ENCODE measurements around the gene GRID1. TPM values are rescaled to one million over a fixed set of nuclear protein-coding genes. Genes with fewer than 3 reads are reported as not detected.

Gene GRID1
- total RNA-seq, 1 experiment from 2014 or later, result not detected

DNA sequence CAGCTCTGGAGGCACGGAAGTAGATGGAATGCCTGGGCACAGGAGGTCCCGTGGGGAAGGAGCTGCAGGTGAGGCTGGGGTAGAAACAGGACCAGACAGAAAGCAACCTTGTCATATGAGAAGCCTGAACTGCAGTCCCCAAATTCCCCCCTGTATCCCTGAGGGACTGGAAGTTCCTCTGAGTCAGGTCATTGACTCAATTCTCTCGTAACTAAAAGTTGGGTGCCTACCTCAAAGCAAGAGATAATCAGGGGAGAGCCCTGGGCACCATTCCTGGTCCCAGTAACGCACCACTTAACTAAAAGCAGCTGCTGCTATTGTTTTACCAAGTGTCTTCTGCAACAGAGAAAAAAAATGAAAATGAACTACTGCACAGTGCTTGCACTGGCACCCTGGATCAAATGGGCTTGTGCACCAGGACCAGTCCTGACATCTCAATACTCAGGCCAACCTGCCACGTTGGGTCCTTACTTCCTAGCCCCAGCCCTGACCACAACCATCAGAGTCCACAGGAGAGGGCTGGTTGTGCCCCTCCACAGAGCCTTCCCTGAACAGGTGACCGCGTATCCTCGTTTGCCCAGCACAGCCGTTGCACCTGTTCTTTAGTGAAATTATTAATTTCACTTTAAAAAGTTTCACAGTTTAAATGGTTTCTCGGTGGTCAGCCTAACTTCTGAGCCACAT, 79.3 kb downstream of the GRID1 start:
- no peak for DNase-seq
- Mint-ChIP-seq H3K27me3 (ENCODE audit: unreplicated experiment) (peaks cover 69% of the 10 kb centered on the region), H3K27ac (ENCODE audit: unreplicated experiment) (no peak overlapping the region), H3K4me1 (ENCODE audit: low read depth, unreplicated experiment) (no peaks in the 10 kb centered on the region), H3K4me3 (ENCODE audit: low read depth, unreplicated experiment) (no peak overlapping the region), H3K36me3 (ENCODE audit: insufficient read depth, unreplicated experiment) (no peaks in the 10 kb centered on the region), H3K9me3 (ENCODE audit: low read depth, unreplicated experiment) (no peaks in the 10 kb centered on the region)
- no TSS peak for BruUV-seq (replicated peaks)
- CTCF ChIA-PET, result no interaction called here
- intact Hi-C loops (cut with micrococcal nuclease; ENCODE audit: unreplicated experiment), result no loop called here
- TF ChIP-seq, protein P1, sequence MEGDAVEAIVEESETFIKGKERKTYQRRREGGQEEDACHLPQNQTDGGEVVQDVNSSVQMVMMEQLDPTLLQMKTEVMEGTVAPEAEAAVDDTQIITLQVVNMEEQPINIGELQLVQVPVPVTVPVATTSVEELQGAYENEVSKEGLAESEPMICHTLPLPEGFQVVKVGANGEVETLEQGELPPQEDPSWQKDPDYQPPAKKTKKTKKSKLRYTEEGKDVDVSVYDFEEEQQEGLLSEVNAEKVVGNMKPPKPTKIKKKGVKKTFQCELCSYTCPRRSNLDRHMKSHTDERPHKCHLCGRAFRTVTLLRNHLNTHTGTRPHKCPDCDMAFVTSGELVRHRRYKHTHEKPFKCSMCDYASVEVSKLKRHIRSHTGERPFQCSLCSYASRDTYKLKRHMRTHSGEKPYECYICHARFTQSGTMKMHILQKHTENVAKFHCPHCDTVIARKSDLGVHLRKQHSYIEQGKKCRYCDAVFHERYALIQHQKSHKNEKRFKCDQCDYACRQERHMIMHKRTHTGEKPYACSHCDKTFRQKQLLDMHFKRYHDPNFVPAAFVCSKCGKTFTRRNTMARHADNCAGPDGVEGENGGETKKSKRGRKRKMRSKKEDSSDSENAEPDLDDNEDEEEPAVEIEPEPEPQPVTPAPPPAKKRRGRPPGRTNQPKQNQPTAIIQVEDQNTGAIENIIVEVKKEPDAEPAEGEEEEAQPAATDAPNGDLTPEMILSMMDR (IDR thresholded peaks at IDR 0.05; ENCODE audit: unreplicated experiment), result no peak

DNA sequence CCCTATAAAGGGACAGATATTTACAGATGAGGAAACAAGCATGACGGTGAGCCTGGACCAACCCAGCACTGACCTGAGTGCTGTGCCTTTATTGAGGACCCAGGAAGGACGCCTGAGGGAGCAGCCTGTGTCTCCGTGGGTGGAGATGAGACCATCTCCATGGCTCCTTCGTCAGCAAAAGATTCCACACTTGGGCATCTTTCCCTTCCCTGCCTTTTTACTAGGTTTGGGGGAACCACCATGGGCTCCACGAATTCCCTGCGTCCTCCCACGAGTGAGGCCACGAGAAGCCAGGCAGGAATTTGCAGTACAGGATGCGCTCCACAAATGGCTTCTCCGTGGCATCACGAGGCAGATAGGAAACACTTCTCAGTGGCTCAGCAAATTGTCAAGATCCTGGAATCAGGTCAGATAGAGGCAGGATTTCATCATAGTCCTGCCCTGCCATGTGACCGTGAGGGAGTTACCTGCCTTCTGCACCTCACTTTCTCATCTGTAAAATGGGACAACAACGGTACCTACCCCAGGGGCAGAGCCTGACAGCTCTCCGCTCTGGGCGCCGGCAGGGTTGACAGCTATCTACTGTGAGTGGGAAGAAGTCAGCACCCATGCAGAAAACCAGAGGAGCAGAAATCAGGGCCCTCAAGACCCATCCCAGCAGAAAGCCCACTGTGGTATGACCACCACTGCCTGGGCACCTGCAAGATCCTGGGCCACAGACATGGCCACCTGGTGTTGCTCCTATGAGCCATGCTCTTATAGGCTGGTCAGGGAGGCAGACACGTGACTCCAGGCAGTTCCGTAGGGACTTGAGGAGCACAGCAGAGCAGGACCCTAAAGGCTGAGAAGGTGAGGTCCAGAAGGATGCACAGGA, 80.1 kb downstream of the GRID1 start:
- intact Hi-C loops (cut with micrococcal nuclease; ENCODE audit: unreplicated experiment), result no loop called here
- Mint-ChIP-seq H3K4me3 (ENCODE audit: low read depth, unreplicated experiment) (no peak overlapping the region), H3K27ac (ENCODE audit: unreplicated experiment) (no peak overlapping the region), H3K27me3 (ENCODE audit: unreplicated experiment) (peaks cover 70% of the 10 kb centered on the region), H3K9me3 (ENCODE audit: low read depth, unreplicated experiment) (no peaks in the 10 kb centered on the region), H3K36me3 (ENCODE audit: insufficient read depth, unreplicated experiment) (no peaks in the 10 kb centered on the region), H3K4me1 (ENCODE audit: low read depth, unreplicated experiment) (no peaks in the 10 kb centered on the region)
- no peak for DNase-seq
- TF ChIP-seq, protein P1 (IDR thresholded peaks at IDR 0.05; ENCODE audit: unreplicated experiment), result no peak
- CTCF ChIA-PET, result no interaction called here
- BruUV-seq (replicated peaks), result no TSS peak

DNA sequence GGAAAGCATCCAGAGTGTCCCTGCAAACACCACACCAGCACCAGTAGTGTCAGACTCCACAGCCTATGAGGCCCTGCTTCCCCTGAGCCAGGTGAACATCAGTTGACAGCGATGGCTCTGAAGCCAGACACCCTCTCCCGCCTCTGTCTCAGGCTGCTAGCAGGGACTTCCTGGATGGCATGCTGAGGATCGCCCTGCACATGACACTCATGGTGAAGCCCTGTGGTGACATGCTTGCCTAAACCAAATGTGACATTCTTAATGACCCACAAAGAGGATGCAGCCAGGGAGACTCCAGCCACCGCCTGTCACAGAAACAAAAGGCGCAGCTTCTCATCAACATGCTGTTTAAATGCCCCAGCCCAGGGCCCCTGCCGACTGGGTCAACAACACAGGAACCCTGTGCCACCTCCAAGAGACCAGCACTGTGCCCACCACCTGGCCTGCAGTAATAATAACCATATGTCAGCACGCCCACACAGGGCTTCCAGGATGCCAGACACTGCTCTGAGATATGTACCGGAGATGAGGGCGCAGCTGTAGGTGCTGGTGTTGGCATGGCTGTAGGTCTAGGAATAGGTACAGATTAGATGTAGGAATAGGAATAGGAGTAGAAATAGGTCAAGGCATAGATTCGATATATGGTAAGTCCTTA, 81.3 kb downstream of the GRID1 start:
- CTCF ChIA-PET, result no interaction called here
- BruUV-seq (replicated peaks), result no TSS peak
- H3K27ac Mint-ChIP-seq (ENCODE audit: unreplicated experiment), result no peak overlapping the region
- TF ChIP-seq, protein P1 (IDR thresholded peaks at IDR 0.05; ENCODE audit: unreplicated experiment), result no peak
- no peak overlapping the region for H3K4me3 Mint-ChIP-seq (ENCODE audit: low read depth, unreplicated experiment)
- peaks cover 3% of the 10 kb centered on the region for H3K9me3 Mint-ChIP-seq (ENCODE audit: low read depth, unreplicated experiment)
- no peak for DNase-seq
- H3K27me3 Mint-ChIP-seq (ENCODE audit: unreplicated experiment), result peaks cover 82% of the 10 kb centered on the region
- no peaks in the 10 kb centered on the region for H3K36me3 Mint-ChIP-seq (ENCODE audit: insufficient read depth, unreplicated experiment)
- intact Hi-C loops (cut with micrococcal nuclease; ENCODE audit: unreplicated experiment), result no loop called here
- H3K4me1 Mint-ChIP-seq (ENCODE audit: low read depth, unreplicated experiment), result no peaks in the 10 kb centered on the region

DNA sequence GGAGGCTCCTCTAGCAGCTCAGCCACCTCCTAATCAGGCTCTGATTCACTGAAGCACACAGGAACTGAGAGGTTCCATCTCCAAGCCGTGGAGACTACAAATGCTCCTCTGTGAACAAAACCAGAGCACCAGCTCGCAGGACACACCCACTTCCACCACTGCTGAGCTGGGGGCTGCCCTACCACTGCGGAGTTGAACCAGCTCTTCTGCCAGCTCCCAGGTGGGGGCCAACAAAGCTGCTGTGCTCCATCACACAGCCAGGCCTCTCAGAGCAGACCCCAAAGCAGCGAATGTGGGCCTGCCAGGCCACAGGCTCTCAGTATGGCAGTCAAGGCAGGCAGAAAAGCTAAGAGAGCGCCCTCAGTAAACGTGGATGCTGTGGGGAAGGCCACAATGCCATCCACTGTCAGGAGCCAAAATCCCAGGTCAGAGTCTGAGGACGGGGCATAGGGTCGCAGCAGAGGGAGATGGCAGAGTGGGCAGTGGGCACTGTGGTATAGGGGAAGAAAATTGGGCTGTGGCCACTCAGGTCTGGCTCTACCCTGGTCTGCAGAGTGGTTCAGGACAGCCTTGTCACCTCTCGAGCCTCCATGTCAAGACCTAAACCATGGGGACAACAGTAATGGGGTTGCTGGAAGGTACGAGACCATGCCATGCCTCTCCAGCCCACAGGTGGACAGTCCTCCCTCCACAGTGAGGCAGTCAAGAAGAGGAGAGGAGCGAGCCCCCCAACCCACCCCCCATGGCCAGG, 82.1 kb downstream of the GRID1 start:
- intact Hi-C loops (cut with micrococcal nuclease; ENCODE audit: unreplicated experiment), result no loop called here
- H3K36me3 Mint-ChIP-seq (ENCODE audit: insufficient read depth, unreplicated experiment), result no peaks in the 10 kb centered on the region
- H3K27me3 Mint-ChIP-seq (ENCODE audit: unreplicated experiment), result peaks cover 84% of the 10 kb centered on the region
- DNase-seq, result no peak
- H3K4me1 Mint-ChIP-seq (ENCODE audit: low read depth, unreplicated experiment), result no peaks in the 10 kb centered on the region
- TF ChIP-seq, protein P1 (IDR thresholded peaks at IDR 0.05; ENCODE audit: unreplicated experiment), result no peak
- CTCF ChIA-PET, result no interaction called here
- H3K9me3 Mint-ChIP-seq (ENCODE audit: low read depth, unreplicated experiment), result peaks cover 3% of the 10 kb centered on the region
- no peak overlapping the region for H3K27ac Mint-ChIP-seq (ENCODE audit: unreplicated experiment)
- H3K4me3 Mint-ChIP-seq (ENCODE audit: low read depth, unreplicated experiment), result no peak overlapping the region
- BruUV-seq (replicated peaks), result no TSS peak
